GM10266 (cell line): ENCODE results near the gene VPS52.
A peak's percentile ranks its signal among the peaks of the same experiment; 100 is the strongest.
"Not testable (repeated sequence)": the region's sequence is repeated elsewhere in the genome, so short reads cannot be mapped to it uniquely, and the experiment has no call there.

Experiments used
- DNase-seq: peaks from one replicate; pipeline ENCODE4 v3.0.0; 2012; ENCODE audit errors: extremely low spot score
- CTCF ChIP-seq: IDR thresholded peaks from 2 replicates; pipeline ENCODE4 v1.5.1; 2012; ENCODE audit warnings: mild to moderate bottlenecking, low read depth; ENCODE audit not compliant: control insufficient read depth, insufficient read depth; ENCODE audit errors: missing control alignments

VPS52 gene

GRCh38 chr6:33271117-33271467 is 584 bp downstream of the VPS52 start:
- no peak for DNase-seq
- no peak for TF ChIP-seq CTCF

GRCh38 chr6:33264015-33264414 is 7.7 kb downstream of the VPS52 start:
- no peak for DNase-seq
- TF ChIP-seq CTCF, result no peak

- DNase-seq, result not testable (repeated sequence)
These were observed 9.2 kb downstream of the VPS52 start for GRCh38 chr6:33262490-33262889.

- TF ChIP-seq CTCF, result no peak
These were observed 12.6 kb downstream of the VPS52 start for GRCh38 chr6:33259032-33259431.

GRCh38 chr6:33254591-33254990 is 17.1 kb downstream of the VPS52 start:
- no peak for TF ChIP-seq CTCF

More at GRCh38 chr6:33259032-33259431, 12.6 kb downstream of the VPS52 start:
- no peak for DNase-seq

GRCh38 chr6:33252759-33253158 is 18.9 kb downstream of the VPS52 start:
- DNase-seq, result no peak

More at GRCh38 chr6:33254591-33254990, 17.1 kb downstream of the VPS52 start:
- no peak for DNase-seq

GRCh38 chr6:33251395-33252012 is 20.2 kb downstream of the VPS52 start:
- TF ChIP-seq CTCF, result peak; percentile 7
- DNase-seq, result no peak

More at GRCh38 chr6:33252759-33253158, 18.9 kb downstream of the VPS52 start:
- TF ChIP-seq CTCF, result no peak

- no peak for TF ChIP-seq CTCF
These were observed 20.9 kb downstream of the VPS52 start for GRCh38 chr6:33250731-33251130.

More at GRCh38 chr6:33250731-33251130, 20.9 kb downstream of the VPS52 start:
- no peak for DNase-seq
